Brain microvascular endothelial cell (primary cell): Measurements from ENCODE around the gene ACAA2.

Experiments
- DNase-seq: peaks from one replicate; pipeline ENCODE4 v3.0.0-alpha.2; 2020
- H3K27ac ChIP-seq: fragments of 250-450 bp; sonication (Bioruptor Pico); 2 replicates; pipeline ENCODE4 v1.5.1; 2020; ENCODE audit warnings: mild to moderate bottlenecking, moderate library complexity
- H3K27me3 ChIP-seq: fragments of 250-450 bp; sonication (Bioruptor Pico); replicated peaks from 2 replicates; pipeline ENCODE4 v1.5.1; 2020; ENCODE audit warnings: mild to moderate bottlenecking
- H3K36me3 ChIP-seq: fragments of 250-450 bp; sonication (Bioruptor Pico); replicated peaks from 2 replicates; pipeline ENCODE4 v1.5.1; 2020; ENCODE audit warnings: mild to moderate bottlenecking
- H3K4me3 ChIP-seq: 2 replicates; pipeline ENCODE4 v1.5.1; 2011; ENCODE audit warnings: low read depth, mild to moderate bottlenecking, control low read depth, low read length, moderate library complexity
- in situ Hi-C: cut with HindIII; loops from 2 replicates; pipeline ENCODE4 v1.10.0; 2017; ENCODE audit warnings: low sequenced_read_pairs, low pct_ligation_motif_present
- TF ChIP-seq, protein P1 (sequence below): IDR thresholded peaks from 2 replicates; pipeline ENCODE4 v1.5.1; 2011; ENCODE audit warnings: low read depth, mild to moderate bottlenecking, moderate library complexity, low read length, control low read depth, inconsistent platforms; ENCODE audit errors: missing control alignments

Gene ACAA2

DNA sequence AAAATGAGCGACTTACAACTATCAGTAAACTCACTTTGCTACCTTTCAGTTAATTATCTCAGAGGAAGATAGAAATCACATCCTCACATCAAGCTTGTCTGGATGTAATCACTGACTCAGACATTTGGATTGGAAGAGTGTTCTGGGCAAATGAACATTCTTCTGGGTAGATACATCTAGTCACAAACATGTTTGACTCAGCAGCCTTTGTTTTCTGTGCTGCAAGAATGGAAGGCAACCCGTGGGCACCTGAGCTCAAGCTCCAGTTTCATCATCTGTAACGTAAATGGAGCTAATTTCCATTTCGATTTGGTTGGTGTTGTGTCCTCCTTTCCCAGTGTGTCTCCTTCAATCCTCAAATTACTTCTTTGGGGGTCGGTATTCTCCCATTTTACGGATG, 58.5 kb downstream of the ACAA2 start:
- Histone ChIP-seq H3K36me3 (no peaks in the 10 kb centered on the region), H3K27me3 (no peaks in the 10 kb centered on the region), H3K4me3 (no peak overlapping the region), H3K27ac (no peak overlapping the region)
- in situ Hi-C loops = no loop called here
- TF ChIP-seq, protein P1, sequence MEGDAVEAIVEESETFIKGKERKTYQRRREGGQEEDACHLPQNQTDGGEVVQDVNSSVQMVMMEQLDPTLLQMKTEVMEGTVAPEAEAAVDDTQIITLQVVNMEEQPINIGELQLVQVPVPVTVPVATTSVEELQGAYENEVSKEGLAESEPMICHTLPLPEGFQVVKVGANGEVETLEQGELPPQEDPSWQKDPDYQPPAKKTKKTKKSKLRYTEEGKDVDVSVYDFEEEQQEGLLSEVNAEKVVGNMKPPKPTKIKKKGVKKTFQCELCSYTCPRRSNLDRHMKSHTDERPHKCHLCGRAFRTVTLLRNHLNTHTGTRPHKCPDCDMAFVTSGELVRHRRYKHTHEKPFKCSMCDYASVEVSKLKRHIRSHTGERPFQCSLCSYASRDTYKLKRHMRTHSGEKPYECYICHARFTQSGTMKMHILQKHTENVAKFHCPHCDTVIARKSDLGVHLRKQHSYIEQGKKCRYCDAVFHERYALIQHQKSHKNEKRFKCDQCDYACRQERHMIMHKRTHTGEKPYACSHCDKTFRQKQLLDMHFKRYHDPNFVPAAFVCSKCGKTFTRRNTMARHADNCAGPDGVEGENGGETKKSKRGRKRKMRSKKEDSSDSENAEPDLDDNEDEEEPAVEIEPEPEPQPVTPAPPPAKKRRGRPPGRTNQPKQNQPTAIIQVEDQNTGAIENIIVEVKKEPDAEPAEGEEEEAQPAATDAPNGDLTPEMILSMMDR = no peak
- DNase-seq = no peak

DNA sequence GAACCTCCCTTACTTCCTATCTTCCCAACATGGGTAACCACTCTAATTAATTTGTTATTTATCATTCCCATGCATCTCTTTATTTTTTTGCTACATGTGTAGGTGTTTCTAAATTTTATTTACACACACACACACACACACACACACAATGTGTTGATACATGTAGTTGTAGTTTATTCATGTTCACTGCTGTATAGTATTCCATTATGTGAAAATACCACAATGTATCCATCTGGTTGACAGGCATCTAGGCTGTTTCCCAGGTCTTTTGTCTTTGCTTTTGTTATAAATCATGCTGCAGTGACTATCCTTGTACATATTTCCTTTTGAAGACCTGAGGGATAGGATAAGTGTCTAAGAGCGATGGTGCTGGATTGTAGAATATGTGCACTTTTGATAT, 59.7 kb downstream of the ACAA2 start:
- in situ Hi-C loops = no loop called here
- H3K36me3 ChIP-seq = no peaks in the 10 kb centered on the region
- no peaks in the 10 kb centered on the region for H3K27me3 ChIP-seq
- no peak for DNase-seq
- no peak overlapping the region for H3K4me3 ChIP-seq
- TF ChIP-seq, protein P1 = no peak
- H3K27ac ChIP-seq = no peak overlapping the region

DNA sequence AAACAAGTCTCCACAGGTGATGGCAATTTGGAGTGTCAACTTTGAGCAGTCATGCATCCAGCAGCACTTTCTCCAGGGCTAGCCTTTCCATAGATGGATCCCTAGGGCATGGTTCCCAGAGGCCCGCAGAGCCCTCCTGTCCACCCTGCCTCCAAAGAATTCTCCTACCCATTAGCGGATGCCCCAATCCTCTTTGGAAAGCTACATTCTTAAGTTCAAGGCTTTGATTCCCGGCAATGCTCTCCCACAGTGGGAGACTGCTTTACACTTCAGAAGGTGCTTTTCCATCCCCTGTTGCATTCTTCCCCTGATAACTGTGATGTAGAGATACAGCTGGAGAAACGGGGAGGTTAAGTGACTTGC, 61.3 kb downstream of the ACAA2 start:
- in situ Hi-C loops = no loop called here
- DNase-seq = no peak
- Histone ChIP-seq H3K27me3 (no peaks in the 10 kb centered on the region), H3K27ac (no peak overlapping the region), H3K4me3 (no peak overlapping the region), H3K36me3 (no peaks in the 10 kb centered on the region)
- TF ChIP-seq, protein P1 = no peak

DNA sequence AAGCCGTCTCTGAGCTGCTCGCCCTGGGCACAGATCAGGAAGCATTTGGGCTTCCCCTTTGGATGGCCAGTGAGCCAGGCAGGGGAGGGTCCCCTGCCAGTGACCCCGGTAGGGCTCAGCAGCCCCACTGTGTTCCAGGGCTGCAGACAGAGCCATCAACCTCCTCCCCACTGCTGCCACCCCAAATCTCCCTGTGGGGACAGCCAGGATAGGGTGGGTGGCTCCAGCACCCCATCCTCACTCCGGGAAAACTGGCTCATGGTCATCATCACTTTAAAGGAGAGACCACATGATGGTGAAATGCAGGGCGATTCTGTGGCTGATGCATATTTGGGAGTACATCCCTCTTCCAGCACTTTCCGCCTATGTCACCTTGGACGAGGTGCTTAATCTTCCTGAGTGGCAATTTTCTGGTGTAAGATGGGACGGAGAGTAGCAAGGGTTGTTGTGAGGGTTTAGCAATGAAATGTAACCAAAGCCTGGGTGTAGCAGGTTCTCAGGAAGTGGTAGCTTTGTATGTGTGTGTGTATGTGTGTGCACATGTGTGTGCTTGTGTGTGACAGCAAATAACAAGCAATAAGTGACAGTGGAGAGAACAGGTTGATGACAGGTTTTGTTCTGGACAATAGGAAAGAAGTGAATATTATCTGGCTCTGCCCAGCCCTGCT, 61.8 kb downstream of the ACAA2 start:
- no peak for DNase-seq
- TF ChIP-seq, protein P1 = no peak
- Histone ChIP-seq H3K36me3 (no peaks in the 10 kb centered on the region), H3K27me3 (no peaks in the 10 kb centered on the region), H3K27ac (no peak overlapping the region), H3K4me3 (no peak overlapping the region)
- in situ Hi-C loops = no loop called here

DNA sequence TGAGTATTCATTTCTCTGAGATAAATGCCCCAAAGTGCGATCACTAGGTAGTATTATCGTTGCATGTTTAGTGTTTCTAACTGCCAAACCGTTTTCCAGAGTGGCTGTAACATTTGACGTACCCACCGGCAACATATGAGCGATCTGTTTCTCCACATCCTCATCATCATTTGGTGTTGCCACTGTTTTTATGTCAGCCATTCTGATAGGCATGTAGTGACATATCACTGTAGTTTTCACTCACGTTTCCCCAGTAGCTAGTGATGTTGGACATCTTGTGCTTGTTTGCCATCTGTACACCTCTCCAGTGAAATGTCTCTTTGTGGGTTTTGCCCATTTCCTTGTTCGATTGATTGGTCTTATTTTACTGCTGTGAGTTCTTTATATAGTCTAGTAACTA, 63.8 kb downstream of the ACAA2 start:
- Histone ChIP-seq H3K27me3 (no peaks in the 10 kb centered on the region), H3K27ac (no peak overlapping the region), H3K36me3 (no peaks in the 10 kb centered on the region), H3K4me3 (no peak overlapping the region)
- in situ Hi-C loops = no loop called here
- TF ChIP-seq, protein P1 = no peak
- no peak for DNase-seq

DNA sequence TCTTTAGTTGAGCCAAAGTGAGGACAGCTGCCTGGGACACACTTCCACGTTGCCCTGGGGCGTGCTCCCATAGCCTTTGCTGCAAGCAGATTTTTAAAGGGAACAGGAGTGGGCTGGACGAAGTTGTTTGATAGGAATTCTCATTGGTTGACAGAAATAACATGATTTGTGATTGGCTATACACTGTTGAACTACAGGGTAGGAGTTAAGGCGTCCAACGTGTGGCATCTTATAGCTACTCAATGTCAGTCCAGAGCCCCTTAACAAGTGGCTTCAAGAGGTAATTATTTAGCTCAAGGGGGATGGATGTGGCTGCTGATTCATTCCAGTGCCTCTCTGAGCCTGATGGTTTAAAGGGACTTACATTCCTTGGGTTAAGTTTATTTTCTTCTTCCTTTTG, 65.5 kb downstream of the ACAA2 start:
- H3K27ac ChIP-seq = no peak overlapping the region
- no peaks in the 10 kb centered on the region for H3K36me3 ChIP-seq
- H3K27me3 ChIP-seq = no peaks in the 10 kb centered on the region
- no peak overlapping the region for H3K4me3 ChIP-seq
- in situ Hi-C loops = no loop called here
- DNase-seq = no peak
- TF ChIP-seq, protein P1 = no peak
